ENCODE results near the gene URB1. TPM values are rescaled to one million over a fixed set of nuclear protein-coding genes. Genes with fewer than 3 reads are reported as not detected.

The URB1 gene
- total and polyA plus RNA-seq, 2 experiments from 2014 or later: 3.4 to 10.1 TPM

DNA sequence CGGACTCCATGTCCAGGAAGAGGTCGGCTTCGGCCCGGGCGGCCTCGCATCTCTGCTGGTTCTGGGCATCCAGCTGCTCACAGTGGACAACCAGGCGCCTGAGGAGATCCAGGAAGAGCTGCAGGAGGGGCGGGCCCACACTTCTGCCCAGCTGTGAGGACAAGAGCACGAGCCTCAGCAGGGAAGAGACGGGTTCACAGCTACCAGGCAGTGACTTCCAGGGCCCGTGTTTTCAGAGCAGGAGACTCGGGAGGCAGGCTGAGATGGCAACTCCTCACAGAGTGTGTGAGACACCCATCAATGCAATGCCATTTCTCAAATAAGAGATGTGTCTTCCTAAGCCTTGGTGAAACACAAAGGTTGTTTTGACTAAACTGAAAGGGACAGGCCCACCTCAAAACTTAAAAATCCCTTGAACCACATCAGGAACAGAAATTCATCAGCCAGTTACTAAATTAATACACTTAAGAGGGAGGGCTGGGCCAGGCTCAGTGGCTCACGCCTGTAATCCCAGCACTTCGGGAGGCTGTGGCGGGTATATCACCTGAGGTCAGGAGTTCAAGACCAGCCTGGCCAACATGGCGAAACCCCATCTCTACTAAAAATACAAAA, 43.4 kb downstream of the URB1 start:
- Histone ChIP-seq H3K4me2 (no peak overlapping the region), H3K4me3 (no peak overlapping the region), H3K9me2 (replicated peaks; ENCODE audit: insufficient read depth) (no peaks in the 10 kb centered on the region), H3K4me1 (ENCODE audit: insufficient read depth) (no peaks in the 10 kb centered on the region), H3K79me2 (no peaks in the 10 kb centered on the region), H3K36me3 (replicated peaks; ENCODE audit: insufficient read depth, low read depth) (no peaks in the 10 kb centered on the region), H2AFZ (no peak overlapping the region), H3K9me3 (ENCODE audit: low read depth) (no peaks in the 10 kb centered on the region), H3K27ac (no peak overlapping the region), H3K27me3 (no peaks in the 10 kb centered on the region), H4K20me1 (ENCODE audit: insufficient read depth, poor library complexity, severe bottlenecking) (no peaks in the 10 kb centered on the region)
- TF ChIP-seq EZH2 (IDR thresholded peaks at IDR 0.05; ENCODE audit: borderline replicate concordance) (no peak), EZH2phosphoT487 (IDR thresholded peaks at IDR 0.05; ENCODE audit: low read depth, severe bottlenecking, unreplicated experiment) (no peak)
- TF ChIP-seq, protein P1, sequence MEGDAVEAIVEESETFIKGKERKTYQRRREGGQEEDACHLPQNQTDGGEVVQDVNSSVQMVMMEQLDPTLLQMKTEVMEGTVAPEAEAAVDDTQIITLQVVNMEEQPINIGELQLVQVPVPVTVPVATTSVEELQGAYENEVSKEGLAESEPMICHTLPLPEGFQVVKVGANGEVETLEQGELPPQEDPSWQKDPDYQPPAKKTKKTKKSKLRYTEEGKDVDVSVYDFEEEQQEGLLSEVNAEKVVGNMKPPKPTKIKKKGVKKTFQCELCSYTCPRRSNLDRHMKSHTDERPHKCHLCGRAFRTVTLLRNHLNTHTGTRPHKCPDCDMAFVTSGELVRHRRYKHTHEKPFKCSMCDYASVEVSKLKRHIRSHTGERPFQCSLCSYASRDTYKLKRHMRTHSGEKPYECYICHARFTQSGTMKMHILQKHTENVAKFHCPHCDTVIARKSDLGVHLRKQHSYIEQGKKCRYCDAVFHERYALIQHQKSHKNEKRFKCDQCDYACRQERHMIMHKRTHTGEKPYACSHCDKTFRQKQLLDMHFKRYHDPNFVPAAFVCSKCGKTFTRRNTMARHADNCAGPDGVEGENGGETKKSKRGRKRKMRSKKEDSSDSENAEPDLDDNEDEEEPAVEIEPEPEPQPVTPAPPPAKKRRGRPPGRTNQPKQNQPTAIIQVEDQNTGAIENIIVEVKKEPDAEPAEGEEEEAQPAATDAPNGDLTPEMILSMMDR (IDR thresholded peaks at IDR 0.05; ENCODE audit: poor library complexity): no peak
- 97% methylated on average over 16 of the region's 16 CpGs for WGBS (ENCODE audit: low lambda C conversion rate, missing lambda C conversion rate)
- DNase-seq (ENCODE audit: low spot score): no peak

DNA sequence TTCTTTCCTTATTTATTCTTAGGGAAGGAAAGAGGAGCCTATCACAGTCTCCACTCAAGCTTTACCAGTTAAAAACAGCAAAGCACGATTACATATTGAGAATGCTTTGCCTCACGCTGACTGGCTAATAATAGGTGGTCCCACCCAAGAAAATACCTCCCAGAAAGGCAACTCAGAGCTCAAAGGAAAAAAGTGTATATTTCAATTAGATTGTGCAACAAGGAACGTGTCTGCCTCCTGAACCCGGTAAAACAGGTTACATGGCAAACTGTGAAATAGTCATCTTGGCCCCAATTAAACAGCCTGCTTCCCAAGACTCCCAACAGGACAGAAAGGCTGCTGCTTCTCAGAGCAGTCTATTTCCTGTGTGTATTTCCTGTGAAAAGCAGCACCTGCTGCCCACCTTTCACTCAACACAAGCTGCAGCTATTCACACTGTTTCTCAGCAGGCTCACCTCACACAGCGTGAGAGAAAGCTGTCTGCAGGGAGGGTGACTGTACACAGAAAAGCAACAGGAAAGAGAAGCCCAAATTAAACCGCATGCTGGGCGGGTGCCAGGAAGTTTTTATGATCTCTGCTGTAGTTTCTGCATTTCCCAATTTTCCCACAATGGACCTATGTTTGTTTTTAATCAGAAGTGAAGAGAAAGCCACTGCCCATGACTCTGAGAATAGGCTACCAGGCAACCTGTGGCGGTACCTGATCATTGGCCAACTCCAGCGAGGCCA, 44.0 kb downstream of the URB1 start:
- Histone ChIP-seq H3K79me2 (no peaks in the 10 kb centered on the region), H3K4me1 (ENCODE audit: insufficient read depth) (no peaks in the 10 kb centered on the region), H4K20me1 (ENCODE audit: insufficient read depth, poor library complexity, severe bottlenecking) (no peaks in the 10 kb centered on the region), H2AFZ (no peak overlapping the region), H3K27ac (peak overlapping the region; percentile 58), H3K9me3 (ENCODE audit: low read depth) (no peaks in the 10 kb centered on the region), H3K9me2 (replicated peaks; ENCODE audit: insufficient read depth) (no peaks in the 10 kb centered on the region), H3K36me3 (replicated peaks; ENCODE audit: insufficient read depth, low read depth) (no peaks in the 10 kb centered on the region), H3K4me2 (no peak overlapping the region), H3K4me3 (no peak overlapping the region), H3K27me3 (no peaks in the 10 kb centered on the region)
- 93% methylated on average over 9 of the region's 9 CpGs for WGBS (ENCODE audit: low lambda C conversion rate, missing lambda C conversion rate)
- no peak for DNase-seq (ENCODE audit: low spot score)
- TF ChIP-seq, protein P1 (IDR thresholded peaks at IDR 0.05; ENCODE audit: poor library complexity): no peak
- TF ChIP-seq EZH2phosphoT487 (IDR thresholded peaks at IDR 0.05; ENCODE audit: low read depth, severe bottlenecking, unreplicated experiment): no peak
- TF ChIP-seq EZH2 (IDR thresholded peaks at IDR 0.05; ENCODE audit: borderline replicate concordance): no peak

DNA sequence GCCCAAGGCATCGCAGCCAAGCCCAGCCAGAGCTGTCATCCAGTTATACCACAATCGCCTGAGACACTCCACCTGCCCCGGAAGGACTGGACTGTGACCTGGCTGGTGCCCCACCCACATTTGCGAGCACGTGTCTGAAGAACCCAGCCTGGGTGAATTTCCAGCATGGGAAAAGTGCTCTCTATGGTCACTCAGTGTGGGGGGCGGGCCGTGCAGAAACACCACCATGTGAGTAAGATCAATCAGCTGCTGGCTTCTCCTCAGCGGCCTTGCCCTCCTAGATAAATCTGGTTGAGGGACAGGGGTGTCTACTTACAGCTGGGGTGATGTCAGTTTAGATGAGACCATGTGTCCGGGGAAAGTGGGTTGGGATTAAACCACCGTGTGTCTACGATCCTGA, 44.8 kb downstream of the URB1 start:
- no peaks in the 10 kb centered on the region for H3K79me2 ChIP-seq
- H3K36me3 ChIP-seq (replicated peaks; ENCODE audit: insufficient read depth, low read depth): no peaks in the 10 kb centered on the region
- no peak overlapping the region for H3K4me3 ChIP-seq
- no peaks in the 10 kb centered on the region for H4K20me1 ChIP-seq (ENCODE audit: insufficient read depth, poor library complexity, severe bottlenecking)
- H3K9me2 ChIP-seq (replicated peaks; ENCODE audit: insufficient read depth): no peaks in the 10 kb centered on the region
- H3K4me1 ChIP-seq (ENCODE audit: insufficient read depth): no peaks in the 10 kb centered on the region
- H3K27ac ChIP-seq: peak overlapping the region; percentile 58
- peak; percentile 19 for DNase-seq (ENCODE audit: low spot score)
- no peak overlapping the region for H2AFZ ChIP-seq
- no peak overlapping the region for H3K4me2 ChIP-seq
- no peaks in the 10 kb centered on the region for H3K9me3 ChIP-seq (ENCODE audit: low read depth)
- TF ChIP-seq, protein P1 (IDR thresholded peaks at IDR 0.05; ENCODE audit: poor library complexity): no peak
- TF ChIP-seq EZH2phosphoT487 (IDR thresholded peaks at IDR 0.05; ENCODE audit: low read depth, severe bottlenecking, unreplicated experiment): no peak
- no peak for TF ChIP-seq EZH2 (IDR thresholded peaks at IDR 0.05; ENCODE audit: borderline replicate concordance)
- H3K27me3 ChIP-seq: no peaks in the 10 kb centered on the region
- WGBS (ENCODE audit: low lambda C conversion rate, missing lambda C conversion rate): 78% methylated on average over 11 of the region's 11 CpGs

Data from hepatocyte (in vitro differentiated cells).